ENCODE data around the gene SLC25A25. TPM values are rescaled to one million over a fixed set of nuclear protein-coding genes. Genes with fewer than 3 reads are reported as not detected.

The SLC25A25 gene
- total and polyA plus RNA-seq, 2 of the 8 experiments (the other 6 are each of a cell fraction or from before 2014, with no cell fraction given) = 6.5 to 18.5 TPM

DNA sequence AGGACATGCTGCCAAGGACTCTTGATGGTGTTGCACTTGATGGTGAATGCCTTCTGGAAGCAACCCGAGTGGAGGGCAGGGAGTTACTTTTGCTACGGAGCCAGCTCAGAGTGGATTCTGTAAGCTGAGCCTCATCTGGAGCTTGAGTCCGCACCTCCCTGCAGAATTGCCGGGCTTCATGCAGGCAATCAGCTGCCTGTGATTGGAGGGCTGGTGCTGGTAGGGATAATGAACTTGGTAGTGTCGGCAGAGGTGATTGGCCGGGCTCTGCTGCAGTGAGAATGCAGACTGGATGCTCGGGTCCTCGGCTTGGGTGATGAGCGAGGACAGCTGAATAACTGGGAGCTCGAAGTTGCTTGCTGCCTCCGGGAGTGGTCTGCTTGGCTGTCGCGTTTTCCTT lies 23.1 kb downstream of the SLC25A25 start (continued):
- TF ChIP-seq RXRA (IDR thresholded peaks at IDR 0.05; ENCODE audit: insufficient read depth, low read depth, low read length) (no peak), POLR2AphosphoS5 (IDR thresholded peaks at IDR 0.05; ENCODE audit: low read depth, low read length) (0 out of 2 replicates have a peak, but pooled peaks have one; percentile 11), SP1 (IDR thresholded peaks at IDR 0.05; ENCODE audit: low read depth, low read length) (peak; percentile 88), BCL11A (IDR thresholded peaks at IDR 0.05; ENCODE audit: low read depth in 2 of 2, low read length in 2 of 2) (no peak), SIRT6 (IDR thresholded peaks at IDR 0.05; ENCODE audit: low read length) (no peak), SP4 (IDR thresholded peaks at IDR 0.05; ENCODE audit: low read length) (no peak), KDM1A (IDR thresholded peaks at IDR 0.05; ENCODE audit: borderline replicate concordance, low read length) (no peak), SAP30 (IDR thresholded peaks at IDR 0.05; ENCODE audit: insufficient read depth, insufficient replicate concordance, low read length) (no peak), ASH2L (IDR thresholded peaks at IDR 0.05; ENCODE audit: low read length) (no peak), CHD2 (IDR thresholded peaks at IDR 0.05; ENCODE audit: low read length) (peak; percentile 73), KDM5A (IDR thresholded peaks at IDR 0.05; ENCODE audit: low read length) (no peak), PHF8 (conservative IDR thresholded peaks at IDR 0.05; ENCODE audit: low read depth, low read length) (no peak), RFX5 (IDR thresholded peaks at IDR 0.05; ENCODE audit: borderline replicate concordance, low read depth, low read length) (no peak), POLR2A (IDR thresholded peaks at IDR 0.05; ENCODE audit: control extremely low read depth in 1 of 2, low read depth in 2 of 2, low read length in 2 of 2) (0 out of 3 replicates have a peak, but pooled peaks of 1 of the 2 experiments have one; percentile 28), RNF2 (IDR thresholded peaks at IDR 0.05; ENCODE audit: borderline replicate concordance, low read depth, low read length, missing control alignments, poor library complexity, severe bottlenecking) (no peak), JUN (IDR thresholded peaks at IDR 0.05; ENCODE audit: low read depth, low read length) (no peak), TBP (IDR thresholded peaks at IDR 0.05; ENCODE audit: low read depth, low read length) (0 out of 2 replicates have a peak, but pooled peaks have one; percentile 52)
